ENCODE results near the gene SLC4A2. TPM values are rescaled to one million over a fixed set of nuclear protein-coding genes. Genes with fewer than 3 reads are reported as not detected.

The SLC4A2 gene
- polyA plus RNA-seq, 3 donors: 21.6 to 132 (median 23.8) TPM

- Mint-ChIP-seq H3K27ac (peak overlapping the region in 2 of 7 donors; percentile 52 to 79), H3K4me1 (peaks cover 29% of the 10 kb centered on the region), H3K36me3 (peaks cover 22 to 34% of the 10 kb centered on the region in 2 donors), H3K9me3 (peaks cover 0 to under 1% (median 0%) of the 10 kb centered on the region in 7 donors), H3K27me3 (ENCODE audit: low read depth in 3 of 3) (no peaks in the 10 kb centered on the region), H3K4me3 (no peak overlapping the region)
- Histone ChIP-seq H3K4me3 (replicated peaks in 1 of 3; ENCODE audit: low read depth in 2 of 3, low read length in 3 of 3) (no peak overlapping the region), H3K9ac (ENCODE audit: insufficient read depth, low read length, poor library complexity, severe bottlenecking) (no peak overlapping the region), H3K4me1 (ENCODE audit: control insufficient read depth in 1 of 2, insufficient read depth in 2 of 2, low read length in 2 of 2) (peaks cover 13 to 19% of the 10 kb centered on the region in 2 donors), H3K9me3 (replicated peaks in 1 of 2; ENCODE audit: control insufficient read depth in 1 of 2, insufficient read depth in 1 of 2, low read length in 2 of 2) (no peaks in the 10 kb centered on the region), H3K27ac (ENCODE audit: low read depth in 1 of 2, low read length in 2 of 2) (no peak overlapping the region), H2AFZ (ENCODE audit: insufficient read depth, low read depth, low read length, poor library complexity, severe bottlenecking) (no peak overlapping the region), H3K36me3 (replicated peaks in 1 of 2; ENCODE audit: control insufficient read depth in 1 of 2, insufficient read depth in 2 of 2, low read length in 2 of 2) (peaks cover 2 to 17% of the 10 kb centered on the region in 2 donors), H4K20me1 (ENCODE audit: insufficient read depth, low read length) (peaks cover 100% of the 10 kb centered on the region), H3K4me2 (replicated peaks; ENCODE audit: extremely low read depth, low read length, poor library complexity, severe bottlenecking) (no peak overlapping the region), H3K27me3 (ENCODE audit: control insufficient read depth in 2 of 2, insufficient read depth in 2 of 2, low read length in 2 of 2) (no peaks in the 10 kb centered on the region), H3K79me2 (ENCODE audit: insufficient read depth, low read length) (peaks cover 86% of the 10 kb centered on the region)
- DNase-seq: no peak
- 100% methylated on average over 1 of the region's 5 CpGs for WGBS (ENCODE audit: insufficient coverage)
- TF ChIP-seq, protein P1, sequence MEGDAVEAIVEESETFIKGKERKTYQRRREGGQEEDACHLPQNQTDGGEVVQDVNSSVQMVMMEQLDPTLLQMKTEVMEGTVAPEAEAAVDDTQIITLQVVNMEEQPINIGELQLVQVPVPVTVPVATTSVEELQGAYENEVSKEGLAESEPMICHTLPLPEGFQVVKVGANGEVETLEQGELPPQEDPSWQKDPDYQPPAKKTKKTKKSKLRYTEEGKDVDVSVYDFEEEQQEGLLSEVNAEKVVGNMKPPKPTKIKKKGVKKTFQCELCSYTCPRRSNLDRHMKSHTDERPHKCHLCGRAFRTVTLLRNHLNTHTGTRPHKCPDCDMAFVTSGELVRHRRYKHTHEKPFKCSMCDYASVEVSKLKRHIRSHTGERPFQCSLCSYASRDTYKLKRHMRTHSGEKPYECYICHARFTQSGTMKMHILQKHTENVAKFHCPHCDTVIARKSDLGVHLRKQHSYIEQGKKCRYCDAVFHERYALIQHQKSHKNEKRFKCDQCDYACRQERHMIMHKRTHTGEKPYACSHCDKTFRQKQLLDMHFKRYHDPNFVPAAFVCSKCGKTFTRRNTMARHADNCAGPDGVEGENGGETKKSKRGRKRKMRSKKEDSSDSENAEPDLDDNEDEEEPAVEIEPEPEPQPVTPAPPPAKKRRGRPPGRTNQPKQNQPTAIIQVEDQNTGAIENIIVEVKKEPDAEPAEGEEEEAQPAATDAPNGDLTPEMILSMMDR (IDR thresholded peaks at IDR 0.05): no peak
- intact Hi-C loops (cut with micrococcal nuclease): loop anchor here in 1 of 2 donors (2.0 to 10.0 kb wide), 2 partner anchors 14 to 60 kb away; no protein-coding TSS in a partner anchor
Observed at GRCh38 chr7:151094675-151095074, 35.3 kb downstream of the SLC4A2 start.

DNA sequence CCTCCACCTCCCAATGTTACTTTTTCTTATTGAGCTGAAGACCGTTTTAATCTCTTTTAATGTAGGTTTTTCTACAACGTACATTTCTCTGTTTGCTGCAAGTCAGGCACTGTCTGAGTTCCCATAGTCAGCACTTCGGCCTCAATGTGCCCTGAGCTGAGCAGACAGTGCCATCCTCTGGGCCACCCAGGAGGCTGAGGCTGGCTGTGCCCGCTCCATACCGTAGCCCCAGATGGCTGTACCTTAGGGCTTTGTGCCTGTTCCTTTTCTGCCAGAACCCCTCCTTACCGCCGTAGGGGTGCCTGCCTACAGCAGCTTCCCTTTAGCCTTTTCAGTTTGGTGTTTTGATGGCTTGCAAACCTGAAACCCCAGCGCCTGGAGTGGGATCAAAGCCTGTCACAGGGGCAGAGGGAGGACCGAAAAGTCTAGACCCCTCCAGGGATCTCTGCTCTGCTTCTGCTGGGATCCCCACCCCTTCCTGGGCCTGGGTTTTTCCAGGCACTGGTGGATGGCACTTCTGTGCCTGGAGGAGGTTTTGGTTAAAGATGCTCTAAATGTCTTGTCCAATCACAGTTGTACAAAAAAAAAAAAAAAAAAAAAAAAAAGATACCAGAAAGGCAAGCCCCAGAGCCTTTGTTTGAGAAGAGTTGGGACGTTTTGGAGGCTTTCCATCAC, 35.9 kb downstream of the SLC4A2 start:
- Histone ChIP-seq H3K27me3 (ENCODE audit: control insufficient read depth in 2 of 2, insufficient read depth in 2 of 2, low read length in 2 of 2) (no peaks in the 10 kb centered on the region), H3K4me1 (ENCODE audit: control insufficient read depth in 1 of 2, insufficient read depth in 2 of 2, low read length in 2 of 2) (peaks cover 7 to 14% of the 10 kb centered on the region in 2 donors), H3K9me3 (replicated peaks in 1 of 2; ENCODE audit: control insufficient read depth in 1 of 2, insufficient read depth in 1 of 2, low read length in 2 of 2) (no peaks in the 10 kb centered on the region), H3K4me3 (replicated peaks in 1 of 3; ENCODE audit: low read depth in 2 of 3, low read length in 3 of 3) (no peak overlapping the region), H2AFZ (ENCODE audit: insufficient read depth, low read depth, low read length, poor library complexity, severe bottlenecking) (no peak overlapping the region), H3K4me2 (replicated peaks; ENCODE audit: extremely low read depth, low read length, poor library complexity, severe bottlenecking) (no peak overlapping the region), H3K9ac (ENCODE audit: insufficient read depth, low read length, poor library complexity, severe bottlenecking) (no peak overlapping the region), H3K27ac (ENCODE audit: low read depth in 1 of 2, low read length in 2 of 2) (no peak overlapping the region), H4K20me1 (ENCODE audit: insufficient read depth, low read length) (peaks cover 100% of the 10 kb centered on the region), H3K79me2 (ENCODE audit: insufficient read depth, low read length) (peaks cover 86% of the 10 kb centered on the region), H3K36me3 (replicated peaks in 1 of 2; ENCODE audit: control insufficient read depth in 1 of 2, insufficient read depth in 2 of 2, low read length in 2 of 2) (peaks cover 2 to 17% of the 10 kb centered on the region in 2 donors)
- TF ChIP-seq, protein P1 (IDR thresholded peaks at IDR 0.05): no peak
- H3K27me3 Mint-ChIP-seq (ENCODE audit: low read depth in 3 of 3): no peaks in the 10 kb centered on the region
- 98% methylated on average over 4 of the region's 10 CpGs for WGBS (ENCODE audit: insufficient coverage)
- peaks cover 23% of the 10 kb centered on the region for H3K4me1 Mint-ChIP-seq
- H3K36me3 Mint-ChIP-seq: peaks cover 20 to 33% of the 10 kb centered on the region in 2 donors
- no peaks in the 10 kb centered on the region for H3K9me3 Mint-ChIP-seq
- H3K27ac Mint-ChIP-seq: peak overlapping the region in 1 of 7 donors; percentile 79
- DNase-seq: no peak
- intact Hi-C loops (cut with micrococcal nuclease): loop anchor here in 1 of 2 donors (2.0 to 10.0 kb wide), 2 partner anchors 14 to 60 kb away; no protein-coding TSS in a partner anchor
- no peak overlapping the region for H3K4me3 Mint-ChIP-seq

All from CD14-positive monocyte (primary cell).